Panc1 (cell line): ENCODE results near the gene FBXO3. TPM values are rescaled to one million over a fixed set of nuclear protein-coding genes. Genes with fewer than 3 reads are reported as not detected.

Experiments
- ATAC-seq: fragments of 200-7000 bp; cut with Tn5 transposase; 2 replicates; pipeline ENCODE4 v1.9.1; 2020; ENCODE audit warnings: mild to moderate bottlenecking, moderate library complexity
- BruUV-seq: library from RNA; stranded (reverse); fragments of 400-500 nt; replicated peaks from 2 replicates; lab custom pipeline; 2021; lab: Mats Ljungman, UMichigan
- CTCF ChIA-PET: fragments of 300-600 bp; sonication (Branson Sonifier 250); formaldehyde crosslinking; loops from one replicate; lab custom pipeline; 2022; ENCODE audit warnings: antibody characterized with exemption; lab: Charles Lee
- POLR2A ChIA-PET: fragments of 300-600 bp; sonication (Branson Sonifier 250); formaldehyde crosslinking; loops from one replicate; lab custom pipeline; 2022; ENCODE audit warnings: antibody characterized with exemption; lab: Charles Lee
- DNase-seq: peaks from one replicate; pipeline ENCODE4 v3.0.0-alpha.2; 2010; ENCODE audit warnings: low read depth, low spot score
- H3K27ac ChIP-seq: 2 replicates; pipeline ENCODE4 v1.5.1; 2011; ENCODE audit warnings: mild to moderate bottlenecking, low read length, inconsistent platforms
- H3K27me3 ChIP-seq: fragments of 200-500 bp; sonication (Bioruptor generic); 2 replicates; pipeline ENCODE4 v1.6.0; 2014; ENCODE audit warnings: low read length, inconsistent platforms; ENCODE audit not compliant: control insufficient read depth, insufficient read depth
- H3K36me3 ChIP-seq: fragments of 200-500 bp; sonication (Bioruptor generic); 2 replicates; pipeline ENCODE4 v1.5.1; 2014; ENCODE audit warnings: inconsistent platforms, mild to moderate bottlenecking, low read length, moderate library complexity; ENCODE audit not compliant: control insufficient read depth, insufficient read depth
- H3K4me1 ChIP-seq: 2 replicates; pipeline ENCODE4 v1.5.1; 2011; ENCODE audit warnings: inconsistent platforms, mild to moderate bottlenecking, low read length, moderate library complexity; ENCODE audit not compliant: control insufficient read depth, insufficient read depth
- H3K4me3 ChIP-seq, 2 experiments: 2 replicates each; pipeline ENCODE4 v1.5.1; 2011 to 2012; ENCODE audit warnings: low read depth in 2 of 2, low read length in 2 of 2, mild to moderate bottlenecking in 2 of 2, inconsistent platforms in 1 of 2, moderate library complexity in 1 of 2
- H3K9me3 ChIP-seq: fragments of 200-500 bp; sonication (Bioruptor generic); 2 replicates; pipeline ENCODE4 v1.5.1; 2014; ENCODE audit warnings: low read depth, mild to moderate bottlenecking, inconsistent platforms, low read length, moderate library complexity; ENCODE audit not compliant: control insufficient read depth, insufficient read depth
- CTCF ChIP-seq: fragments of 450-650 bp; IDR thresholded peaks from 2 replicates; pipeline ENCODE4 v1.5.1; 2017; ENCODE audit warnings: mild to moderate bottlenecking
- POLR2AphosphoS5 ChIP-seq: IDR thresholded peaks from 2 replicates; pipeline ENCODE4 v1.6.1; 2012; ENCODE audit warnings: mild to moderate bottlenecking, low read depth, low read length, moderate library complexity
- REST ChIP-seq, 2 experiments: IDR thresholded peaks; 2 replicates each; pipeline ENCODE4 v1.6.1; 2011 to 2012; ENCODE audit warnings: low read depth in 2 of 2, control low read depth in 1 of 2, low read length in 1 of 2, mild to moderate bottlenecking in 1 of 2, moderate library complexity in 1 of 2; ENCODE audit not compliant: insufficient read depth in 1 of 2
- SIN3A ChIP-seq: IDR thresholded peaks from 2 replicates; pipeline ENCODE4 v1.6.1; 2012; ENCODE audit warnings: low read depth, mild to moderate bottlenecking, low read length, moderate library complexity, borderline replicate concordance; ENCODE audit not compliant: insufficient read depth
- TCF7L2 ChIP-seq: IDR thresholded peaks from 2 replicates; pipeline ENCODE4 v1.6.1; 2011; ENCODE audit warnings: mild to moderate bottlenecking, low read depth, low read length, inconsistent platforms
- in situ Hi-C: cut with HindIII; loops from 2 replicates; pipeline ENCODE4 v1.10.0; 2016; ENCODE audit warnings: low sequenced_read_pairs, low pct_unique_long_range_greater_than_20kb
- intact Hi-C: fragments of 100-400 bp; cut with micrococcal nuclease; formaldehyde crosslinking; loops from one replicate; pipeline ENCODE4 v1.10.0; 2022; ENCODE audit not compliant: unreplicated experiment
- total RNA-seq: library from RNA; stranded (reverse); gene quantifications from one replicate; pipeline ENCODE4 v1.2.1, GENCODE V29; 2021; ENCODE audit not compliant: unreplicated experiment

The FBXO3 gene
- total RNA-seq, 1 experiment from 2014 or later = 22.3 TPM

- H3K27me3 ChIP-seq = no peaks in the 10 kb centered on the region
- CTCF ChIA-PET = no interaction called here
Observed at GRCh38 chr11:33819278-33820035, 45.1 kb upstream of the FBXO3 start.

More at GRCh38 chr11:33819278-33820035, 45.1 kb upstream of the FBXO3 start:
- H3K27ac ChIP-seq = no peak overlapping the region
- POLR2A ChIA-PET = no interaction called here
- H3K36me3 ChIP-seq = no peaks in the 10 kb centered on the region
- no peak for DNase-seq
- in situ Hi-C loops (no loop called here), intact Hi-C loops (loop anchor here (10.0 kb wide), 1 partner anchor 445 kb away; the partner anchor contains the start of gene KIAA1549L)
- no peaks in the 10 kb centered on the region for H3K9me3 ChIP-seq
- H3K4me3 ChIP-seq = no peak overlapping the region
- 0 out of 2 replicates have a peak, but pooled peaks have one; percentile 22 for ATAC-seq
- H3K4me1 ChIP-seq = no peaks in the 10 kb centered on the region
- no TSS peak for BruUV-seq
- TF ChIP-seq REST (IDR thresholded peaks at IDR 0.05; ENCODE audit: insufficient read depth in 1 of 2, low read depth in 2 of 2, low read length in 1 of 2) (no peak), CTCF (no peak), POLR2AphosphoS5 (no peak), SIN3A (no peak), TCF7L2 (no peak)
